ENCODE data around the gene B3GNT3. TPM values are rescaled to one million over a fixed set of nuclear protein-coding genes. Genes with fewer than 3 reads are reported as not detected.

B3GNT3 gene
- total and polyA plus RNA-seq, 2 of the 13 experiments (the other 11 are each of a cell fraction or from before 2014, with no cell fraction given) = 0.86 to 4.0 TPM

- TF ChIP-seq ZNF260 (CRISPR knock-in tag; IDR thresholded peaks at IDR 0.05; ENCODE audit: borderline replicate concordance, low read depth) = no peak
- no peak for TF ChIP-seq TBX2 (CRISPR knock-in tag; IDR thresholded peaks at IDR 0.05; ENCODE audit: borderline replicate concordance)
- no peak for TF ChIP-seq ZNF142 (CRISPR knock-in tag; IDR thresholded peaks at IDR 0.05)
- TF ChIP-seq ZNF780A (CRISPR knock-in tag; IDR thresholded peaks at IDR 0.05) = no peak
- no peak for TF ChIP-seq DBP (CRISPR knock-in tag; IDR thresholded peaks at IDR 0.05; ENCODE audit: not compliant biosample characterization)
- no peak for TF ChIP-seq ZFP82 (CRISPR knock-in tag; IDR thresholded peaks at IDR 0.05; ENCODE audit: borderline replicate concordance)
- TF ChIP-seq ZNF761 (CRISPR knock-in tag; conservative IDR thresholded peaks at IDR 0.05) = no peak
- TF ChIP-seq DZIP1 (CRISPR knock-in tag; IDR thresholded peaks at IDR 0.05) = no peak
- TF ChIP-seq ERF (CRISPR knock-in tag; IDR thresholded peaks at IDR 0.05) = peak; percentile 65; the same call in 1 of the 2 replicates
- no peak for TF ChIP-seq ATAD3A (CRISPR knock-in tag; IDR thresholded peaks at IDR 0.05)
- no peak for TF ChIP-seq ZNF878 (CRISPR knock-in tag; IDR thresholded peaks at IDR 0.05)
- 0 out of 2 replicates have a peak, but pooled peaks have one; percentile 32 for TF ChIP-seq ZFX (CRISPR knock-in tag; IDR thresholded peaks at IDR 0.05; ENCODE audit: low read depth)
- TF ChIP-seq PHF20 (CRISPR knock-in tag; IDR thresholded peaks at IDR 0.05) = no peak
- no peak for TF ChIP-seq ZNF672 (CRISPR knock-in tag; IDR thresholded peaks at IDR 0.05)
- peak; percentile 67; the same call in 1 of the 2 replicates for TF ChIP-seq ZBTB38 (CRISPR knock-in tag; IDR thresholded peaks at IDR 0.05)
- peak; percentile 59; the same call in 1 of the 2 replicates for TF ChIP-seq NFKB2 (CRISPR knock-in tag; IDR thresholded peaks at IDR 0.05; ENCODE audit: borderline replicate concordance)
- TF ChIP-seq HNRNPL (IDR thresholded peaks at IDR 0.05; ENCODE audit: low read depth, low read length) = no peak
- no peak for TF ChIP-seq GZF1 (CRISPR knock-in tag; IDR thresholded peaks at IDR 0.05)
- no peak for TF ChIP-seq ISL2 (CRISPR knock-in tag; IDR thresholded peaks at IDR 0.05)
- 0 out of 2 replicates have a peak, but pooled peaks have one; percentile 32 for TF ChIP-seq ZMYM2 (CRISPR knock-in tag; IDR thresholded peaks at IDR 0.05)
- peak; percentile 30; the same call in 1 of the 2 replicates for TF ChIP-seq GABPB1 (CRISPR knock-in tag; IDR thresholded peaks at IDR 0.05)
Observed at GRCh38 chr19:17855280-17856152, 60.6 kb downstream of the B3GNT3 start (continued).

Measured in HepG2 (cell line).